IMR-90 (cell line): ENCODE measurements around the gene THUMPD2. TPM values are rescaled to one million over a fixed set of nuclear protein-coding genes. Genes with fewer than 3 reads are reported as not detected.

ENCODE experiments used
- ATAC-seq: fragments of 200-7000 bp; cut with Tn5 transposase; 2 replicates; pipeline ENCODE4 v1.9.1; 2020; ENCODE audit warnings: low read depth, mild to moderate bottlenecking, moderate library complexity
- BruUV-seq: library from RNA; stranded (reverse); fragments of 400-500 nt; replicated peaks from 2 replicates; lab custom pipeline; 2021; lab: Mats Ljungman, UMichigan
- CTCF ChIA-PET: fragments of 300-600 bp; formaldehyde crosslinking; extraction: SDS; loops from one replicate; lab custom pipeline; 2021; ENCODE audit warnings: antibody characterized with exemption; lab: Yijun Ruan, JAX
- POLR2A ChIA-PET: fragments of 300-600 bp; sonication (Branson Sonifier 250); formaldehyde crosslinking; loops from one replicate; lab custom pipeline; 2022; ENCODE audit warnings: antibody characterized with exemption; ENCODE audit not compliant: unreplicated experiment; lab: Charles Lee
- DNase-seq: peaks from one replicate; pipeline ENCODE4 v3.0.0; 2013
- H2AFZ ChIP-seq: replicated peaks from 2 replicates; pipeline ENCODE3; 2013; ENCODE audit warnings: low read length, mild to moderate bottlenecking; ENCODE audit not compliant: poor library complexity
- H2AK5ac ChIP-seq: 2 replicates; pipeline ENCODE4 v1.6.1; 2013; ENCODE audit warnings: low read depth, low read length, inconsistent platforms
- H2AK9ac ChIP-seq: replicated peaks from 2 replicates; pipeline ENCODE3; 2013; ENCODE audit warnings: mild to moderate bottlenecking, low read depth, low read length, moderate library complexity; ENCODE audit not compliant: poor library complexity
- H2BK120ac ChIP-seq: 2 replicates; pipeline ENCODE4 v1.6.1; 2013; ENCODE audit warnings: low read depth, low read length, inconsistent platforms
- H2BK15ac ChIP-seq: 3 replicates; pipeline ENCODE4 v1.6.1; 2013; ENCODE audit warnings: low read depth, low read length, inconsistent platforms
- H2BK20ac ChIP-seq: 2 replicates; pipeline ENCODE4 v1.6.1; 2013; ENCODE audit warnings: low read depth, mild to moderate bottlenecking, inconsistent platforms, low read length, moderate library complexity
- H2BK5ac ChIP-seq: 2 replicates; pipeline ENCODE4 v1.6.1; 2013; ENCODE audit warnings: mild to moderate bottlenecking, low read depth, low read length, inconsistent platforms; ENCODE audit not compliant: poor library complexity, severe bottlenecking
- H3K14ac ChIP-seq: replicated peaks from 2 replicates; pipeline ENCODE4 v1.6.1; 2013; ENCODE audit warnings: low read depth, low read length, inconsistent platforms
- H3K18ac ChIP-seq: 2 replicates; pipeline ENCODE4 v1.6.1; 2013; ENCODE audit warnings: low read depth, low read length, control low read depth
- H3K23ac ChIP-seq: 2 replicates; pipeline ENCODE4 v1.6.1; 2013; ENCODE audit warnings: low read depth, low read length, inconsistent platforms
- H3K27ac ChIP-seq: 2 replicates; pipeline ENCODE4 v1.5.1; 2013; ENCODE audit warnings: mild to moderate bottlenecking, control low read depth, low read length; ENCODE audit not compliant: insufficient read depth
- H3K27me3 ChIP-seq: 2 replicates; pipeline ENCODE4 v1.6.1; 2013; ENCODE audit warnings: low read length; ENCODE audit not compliant: control insufficient read depth, insufficient read depth
- H3K36me3 ChIP-seq: 2 replicates; pipeline ENCODE4 v1.6.1; 2013; ENCODE audit warnings: low read length, mixed read lengths; ENCODE audit not compliant: control insufficient read depth, insufficient read depth
- H3K4ac ChIP-seq: 2 replicates; pipeline ENCODE4 v1.6.1; 2013; ENCODE audit warnings: low read depth, low read length, inconsistent platforms
- H3K4me1 ChIP-seq: 2 replicates; pipeline ENCODE4 v1.6.1; 2013; ENCODE audit warnings: low read length, mixed read lengths; ENCODE audit not compliant: control insufficient read depth, insufficient read depth
- H3K4me2 ChIP-seq: 2 replicates; pipeline ENCODE4 v1.6.1; 2013; ENCODE audit warnings: low read depth, mild to moderate bottlenecking, control low read depth, low read length, moderate library complexity
- H3K4me3 ChIP-seq: 2 replicates; pipeline ENCODE4 v1.5.1; 2013; ENCODE audit warnings: low read depth, mild to moderate bottlenecking, control low read depth, low read length, moderate library complexity; ENCODE audit not compliant: insufficient read depth
- H3K56ac ChIP-seq: 2 replicates; pipeline ENCODE4 v1.6.1; 2013; ENCODE audit warnings: low read length, inconsistent platforms; ENCODE audit not compliant: insufficient read depth; ENCODE audit errors: extremely low read depth
- H3K79me1 ChIP-seq, 2 experiments: 2 replicates each; pipeline ENCODE4 v1.6.1; 2013; ENCODE audit warnings: low read length in 2 of 2, inconsistent platforms in 1 of 2, low read depth in 1 of 2
- H3K9ac ChIP-seq: 2 replicates; pipeline ENCODE4 v1.6.1; 2013; ENCODE audit warnings: low read depth, low read length, control low read depth
- H3K9me1 ChIP-seq: 2 replicates; pipeline ENCODE4 v1.6.1; 2013; ENCODE audit warnings: low read length, inconsistent platforms; ENCODE audit not compliant: insufficient read depth
- H3K9me3 ChIP-seq: 2 replicates; pipeline ENCODE4 v1.6.1; 2013; ENCODE audit warnings: low read length; ENCODE audit not compliant: control insufficient read depth, insufficient read depth
- H4K20me1 ChIP-seq: 2 replicates; pipeline ENCODE4 v1.6.1; 2013; ENCODE audit warnings: low read length, inconsistent platforms; ENCODE audit not compliant: insufficient read depth
- H4K5ac ChIP-seq: 2 replicates; pipeline ENCODE4 v1.6.1; 2013; ENCODE audit warnings: mild to moderate bottlenecking, low read depth, low read length, control low read depth
- H4K8ac ChIP-seq, 2 experiments: 2 replicates each; pipeline ENCODE4 v1.6.1; 2013; ENCODE audit warnings: low read depth in 2 of 2, low read length in 2 of 2, control low read depth in 1 of 2, inconsistent platforms in 1 of 2
- H4K91ac ChIP-seq: 2 replicates; pipeline ENCODE4 v1.6.1; 2013; ENCODE audit warnings: low read depth, low read length, inconsistent platforms; ENCODE audit not compliant: insufficient read depth
- BHLHE40 ChIP-seq: fragments of 150-350 bp; IDR thresholded peaks from 2 replicates; pipeline ENCODE4 v1.6.1; 2016; ENCODE audit warnings: mild to moderate bottlenecking, low read depth, low read length
- CEBPB ChIP-seq: IDR thresholded peaks from 2 replicates; pipeline ENCODE4 v1.6.1; 2012; ENCODE audit warnings: low read depth, low read length, improper control_type of control experiment
- CHD1 ChIP-seq: IDR thresholded peaks from 2 replicates; pipeline ENCODE4 v1.6.1; 2012; ENCODE audit warnings: low read depth, low read length, improper control_type of control experiment
- CTCF ChIP-seq: conservative IDR thresholded peaks from 2 replicates; pipeline ENCODE4 v1.5.1; 2012; ENCODE audit warnings: mild to moderate bottlenecking, low read depth, low read length, improper control_type of control experiment
- ELK1 ChIP-seq: fragments of 150-350 bp; IDR thresholded peaks from 2 replicates; pipeline ENCODE4 v1.6.1; 2016; ENCODE audit warnings: low read depth, mild to moderate bottlenecking, low read length, moderate library complexity, borderline replicate concordance
- FOS ChIP-seq: fragments of 150-350 bp; IDR thresholded peaks from 2 replicates; pipeline ENCODE4 v1.6.1; 2016; ENCODE audit warnings: low read depth, low read length
- MAFK ChIP-seq: IDR thresholded peaks from 2 replicates; pipeline ENCODE4 v1.6.1; 2012; ENCODE audit warnings: low read depth, low read length, improper control_type of control experiment
- MAZ ChIP-seq: IDR thresholded peaks from 2 replicates; pipeline ENCODE4 v1.6.1; 2012; ENCODE audit warnings: low read depth, mild to moderate bottlenecking, low read length, improper control_type of control experiment, moderate library complexity, borderline replicate concordance
- MXI1 ChIP-seq: IDR thresholded peaks from 2 replicates; pipeline ENCODE4 v1.6.1; 2012; ENCODE audit warnings: low read depth, mild to moderate bottlenecking, low read length, moderate library complexity, borderline replicate concordance
- NFE2L2 ChIP-seq: fragments of 150-350 bp; IDR thresholded peaks from 2 replicates; pipeline ENCODE4 v1.6.1; 2016; ENCODE audit warnings: low read depth, mild to moderate bottlenecking, low read length
- POLR2A ChIP-seq: IDR thresholded peaks from 2 replicates; pipeline ENCODE4 v1.6.1; 2012; ENCODE audit warnings: mild to moderate bottlenecking, low read depth, low read length
- RAD21 ChIP-seq: IDR thresholded peaks from 2 replicates; pipeline ENCODE4 v1.6.1; 2012; ENCODE audit warnings: low read length, improper control_type of control experiment
- RCOR1 ChIP-seq: IDR thresholded peaks from 2 replicates; pipeline ENCODE4 v1.6.1; 2012; ENCODE audit warnings: mild to moderate bottlenecking, low read length, improper control_type of control experiment; ENCODE audit not compliant: insufficient replicate concordance
- RFX5 ChIP-seq: IDR thresholded peaks from 2 replicates; pipeline ENCODE4 v1.8.0; 2012; ENCODE audit warnings: low read depth, mild to moderate bottlenecking, low read length, moderate library complexity
- SMC3 ChIP-seq: fragments of 150-350 bp; IDR thresholded peaks from 2 replicates; pipeline ENCODE4 v1.6.1; 2016; ENCODE audit warnings: low read depth, mild to moderate bottlenecking, antibody characterized with exemption, low read length, moderate library complexity
- USF2 ChIP-seq: fragments of 150-350 bp; IDR thresholded peaks from 2 replicates; pipeline ENCODE4 v1.6.1; 2017; ENCODE audit warnings: mild to moderate bottlenecking, antibody characterized with exemption, low read length, low read depth
- WGBS, 2 experiments: methylation state at CpG; one replicate each; pipeline versions ENCODE4 v1.1.5 to v1.1.7; 2013; ENCODE audit warnings: missing lambda C conversion rate in 2 of 2; ENCODE audit not compliant: insufficient read length in 1 of 2; ENCODE audit errors: extremely low coverage in 2 of 2; 5-methylcytosine and 5-hydroxymethylcytosine counted together
- dilution Hi-C: fragments of 300-500 bp; cut with HindIII; formaldehyde crosslinking; loops from one replicate; pipeline ENCODE4 v1.14.3; 2018; ENCODE audit warnings: low sequenced_read_pairs; ENCODE audit not compliant: unreplicated experiment
- in situ Hi-C: fragments of 300-500 bp; cut with MboI; formaldehyde crosslinking; loops from 3 replicates; pipeline ENCODE4 v1.14.3; 2019; ENCODE audit warnings: low sequenced_read_pairs, inconsistent platforms, mixed read lengths
- intact Hi-C: fragments of 100-400 bp; cut with micrococcal nuclease; formaldehyde crosslinking; loops from 2 replicates; pipeline ENCODE4 v1.10.0; 2022
- polyA plus RNA-seq, 3 experiments: library from polyadenylated mRNA; depleted of rRNA; stranded (reverse); fragments of >200 nt; gene quantifications; 2 replicates each; pipeline ENCODE4 v1.2.3, GENCODE V29; 2012; ENCODE audit warnings: low replicate concordance in 1 of 3
- total RNA-seq: library from RNA; depleted of rRNA; stranded (reverse); fragments of >200 nt; gene quantifications from 2 replicates; pipeline ENCODE4 v1.2.3, GENCODE V29; 2012

THUMPD2 gene
- total and polyA plus RNA-seq, 2 of the 4 experiments (the other 2 are of a cell fraction): 4.8 to 7.0 TPM

- Histone ChIP-seq H2BK15ac (no peak overlapping the region), H3K9ac (no peak overlapping the region), H2AFZ (no peak overlapping the region), H2BK120ac (no peak overlapping the region), H4K91ac (no peak overlapping the region), H3K4me1 (no peaks in the 10 kb centered on the region), H4K5ac (no peak overlapping the region), H3K9me1 (no peaks in the 10 kb centered on the region), H3K4me2 (no peak overlapping the region), H3K14ac (no peak overlapping the region), H2AK9ac (no peak overlapping the region), H3K18ac (no peak overlapping the region), H2AK5ac (no peak overlapping the region), H3K23ac (no peak overlapping the region), H3K36me3 (no peaks in the 10 kb centered on the region), H3K27ac (no peak overlapping the region), H3K27me3 (no peaks in the 10 kb centered on the region), H3K79me1 (no peaks in the 10 kb centered on the region), H2BK5ac (no peak overlapping the region), H3K4ac (no peak overlapping the region), H3K56ac (no peak overlapping the region), H4K8ac (no peak overlapping the region), H3K4me3 (no peak overlapping the region), H2BK20ac (no peak overlapping the region), H3K9me3 (no peaks in the 10 kb centered on the region), H4K20me1 (no peaks in the 10 kb centered on the region)
- in situ Hi-C loops (no loop called here), dilution Hi-C loops (no loop called here), intact Hi-C loops (no loop called here)
- ATAC-seq: no peak
- no peak for DNase-seq
- ChIA-PET POLR2A (no interaction called here), CTCF (interaction anchor here (2.0 to 2.9 kb wide), 2 partner anchors 14 to 17 kb away, joined by 6 to 17 read pairs; no protein-coding TSS in a partner anchor)
- TF ChIP-seq POLR2A (no peak), SMC3 (no peak), CEBPB (no peak), RFX5 (no peak), USF2 (no peak), MAFK (no peak), CHD1 (no peak), FOS (no peak), MAZ (no peak), MXI1 (no peak), RAD21 (no peak), CTCF (no peak), BHLHE40 (no peak), RCOR1 (no peak), NFE2L2 (no peak), ELK1 (no peak)
- WGBS, 2 experiments: no CpG with 5 or more reads among the region's 5 CpGs
- no TSS peak for BruUV-seq
Observed at GRCh38 chr2:39712953-39713352, 66.1 kb downstream of the THUMPD2 start.
